ENCODE results near the gene KLK7.

DNA sequence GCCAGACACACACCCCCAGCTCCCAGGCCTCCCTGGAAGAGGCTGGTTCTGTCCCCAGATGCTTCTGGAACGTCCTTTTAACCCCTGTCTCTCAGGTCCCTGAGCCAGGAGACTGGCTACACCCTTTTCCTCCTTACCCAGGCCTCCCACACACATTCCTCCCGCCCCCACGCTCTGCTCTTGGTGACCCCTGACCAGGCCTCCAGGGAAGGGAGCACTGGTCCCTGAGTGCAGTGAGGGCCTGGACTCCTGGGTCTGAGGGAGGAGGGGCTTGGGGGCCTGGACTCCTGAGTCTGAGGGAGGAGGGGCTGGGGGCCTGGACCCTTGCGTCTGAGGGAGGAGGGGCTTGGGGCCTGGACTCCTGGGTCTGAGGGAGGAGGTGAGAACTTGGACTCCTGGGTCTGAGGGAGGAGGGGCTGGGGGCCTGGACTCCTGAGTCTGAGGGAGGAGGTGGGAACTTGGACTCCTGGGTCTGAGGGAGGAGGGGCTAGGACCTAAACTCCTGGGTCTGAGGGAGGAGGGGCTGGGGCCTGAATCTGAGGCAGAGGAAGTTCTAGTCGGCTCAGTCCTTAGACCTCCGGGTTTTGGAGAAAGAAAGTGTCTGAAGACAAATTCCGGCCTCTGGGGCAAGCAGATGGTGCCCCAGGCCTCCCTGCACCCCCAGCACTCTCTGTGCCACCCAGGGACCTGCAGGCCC, 14.9 kb downstream of the KLK7 start:
- no peak for TF ChIP-seq EZH2 (IDR thresholded peaks at IDR 0.05; ENCODE audit: low read length, unreplicated experiment)
- TF ChIP-seq, protein P1, sequence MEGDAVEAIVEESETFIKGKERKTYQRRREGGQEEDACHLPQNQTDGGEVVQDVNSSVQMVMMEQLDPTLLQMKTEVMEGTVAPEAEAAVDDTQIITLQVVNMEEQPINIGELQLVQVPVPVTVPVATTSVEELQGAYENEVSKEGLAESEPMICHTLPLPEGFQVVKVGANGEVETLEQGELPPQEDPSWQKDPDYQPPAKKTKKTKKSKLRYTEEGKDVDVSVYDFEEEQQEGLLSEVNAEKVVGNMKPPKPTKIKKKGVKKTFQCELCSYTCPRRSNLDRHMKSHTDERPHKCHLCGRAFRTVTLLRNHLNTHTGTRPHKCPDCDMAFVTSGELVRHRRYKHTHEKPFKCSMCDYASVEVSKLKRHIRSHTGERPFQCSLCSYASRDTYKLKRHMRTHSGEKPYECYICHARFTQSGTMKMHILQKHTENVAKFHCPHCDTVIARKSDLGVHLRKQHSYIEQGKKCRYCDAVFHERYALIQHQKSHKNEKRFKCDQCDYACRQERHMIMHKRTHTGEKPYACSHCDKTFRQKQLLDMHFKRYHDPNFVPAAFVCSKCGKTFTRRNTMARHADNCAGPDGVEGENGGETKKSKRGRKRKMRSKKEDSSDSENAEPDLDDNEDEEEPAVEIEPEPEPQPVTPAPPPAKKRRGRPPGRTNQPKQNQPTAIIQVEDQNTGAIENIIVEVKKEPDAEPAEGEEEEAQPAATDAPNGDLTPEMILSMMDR (conservative IDR thresholded peaks at IDR 0.05; ENCODE audit: low read depth, low read length): no peak

Measured in PC-3 (cell line).